ENCODE measurements around the gene PILRA.
"Not testable (repeated sequence)": the region's sequence is repeated elsewhere in the genome, so short reads cannot be mapped to it uniquely, and the experiment has no call there.

Gene PILRA

DNA sequence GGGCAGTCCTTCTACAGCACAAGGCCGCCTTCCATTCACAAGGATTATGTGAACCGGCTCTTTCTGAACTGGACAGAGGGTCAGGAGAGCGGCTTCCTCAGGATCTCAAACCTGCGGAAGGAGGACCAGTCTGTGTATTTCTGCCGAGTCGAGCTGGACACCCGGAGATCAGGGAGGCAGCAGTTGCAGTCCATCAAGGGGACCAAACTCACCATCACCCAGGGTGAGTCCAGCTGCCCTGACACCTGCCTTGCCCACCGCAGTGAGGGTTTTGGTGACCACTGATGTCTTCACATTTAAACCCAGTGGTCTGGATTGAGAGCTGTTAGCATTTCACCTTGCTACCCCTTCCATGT is 14.5 kb upstream of the PILRA start:
- no peaks in the 10 kb centered on the region for H3K9me3 ChIP-seq (ENCODE audit: control insufficient read depth, low read length)
- H3K36me3 ChIP-seq (ENCODE audit: control insufficient read depth, insufficient read depth, low read length, severe bottlenecking): peaks cover 93% of the 10 kb centered on the region
- no peaks in the 10 kb centered on the region for H3K27me3 ChIP-seq (replicated peaks; ENCODE audit: control insufficient read depth, insufficient read depth, low read length)
- no peak overlapping the region for H3K4me3 ChIP-seq (ENCODE audit: low read length)
- no peak for DNase-seq (ENCODE audit: low read depth)
- no peaks in the 10 kb centered on the region for H3K4me1 ChIP-seq (ENCODE audit: control insufficient read depth, insufficient read depth, low read length)
- H3K9ac ChIP-seq (ENCODE audit: low read length): no peak overlapping the region

DNA sequence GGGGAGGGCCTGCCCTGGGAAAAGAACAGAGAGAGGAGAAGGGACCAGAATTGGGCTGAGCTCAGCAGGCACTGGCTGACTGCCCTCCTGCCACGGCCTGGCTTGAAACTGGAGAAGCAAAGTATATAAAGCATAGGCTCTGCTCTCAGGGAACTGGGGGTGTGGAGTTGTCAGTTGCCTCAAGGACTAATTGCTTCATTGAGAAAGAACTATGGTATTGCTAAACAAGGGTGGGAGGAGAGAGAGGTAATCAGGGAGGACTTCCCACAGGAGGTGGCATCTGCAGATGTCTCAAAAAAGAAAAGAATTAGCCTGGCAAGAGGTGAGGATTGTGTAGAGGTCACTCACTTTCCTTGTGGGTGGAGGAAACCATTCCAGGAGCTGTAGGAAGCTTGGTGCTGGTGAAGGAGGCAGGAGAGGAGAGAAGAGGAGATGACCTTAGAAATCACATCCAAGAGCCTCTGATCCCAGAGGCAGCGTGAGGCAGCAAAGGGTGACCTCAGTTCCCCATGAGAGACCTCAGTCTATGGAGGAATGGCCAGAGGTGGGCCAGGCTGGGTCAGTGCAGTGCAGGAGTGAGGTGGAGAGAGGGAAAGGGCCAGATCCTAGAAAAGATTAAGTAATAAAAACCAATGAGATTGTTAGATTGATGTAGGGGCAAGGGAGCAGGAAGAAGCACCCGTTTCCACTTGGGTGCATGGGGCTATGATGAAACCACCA is 13.0 kb upstream of the PILRA start:
- no peak for DNase-seq (ENCODE audit: low read depth)
- no peak overlapping the region for H3K4me3 ChIP-seq (ENCODE audit: low read length)
- no peaks in the 10 kb centered on the region for H3K9me3 ChIP-seq (ENCODE audit: control insufficient read depth, low read length)
- peaks cover 4% of the 10 kb centered on the region for H3K4me1 ChIP-seq (ENCODE audit: control insufficient read depth, insufficient read depth, low read length)
- H3K9ac ChIP-seq (ENCODE audit: low read length): no peak overlapping the region
- H3K27me3 ChIP-seq (replicated peaks; ENCODE audit: control insufficient read depth, insufficient read depth, low read length): no peaks in the 10 kb centered on the region
- H3K36me3 ChIP-seq (ENCODE audit: control insufficient read depth, insufficient read depth, low read length, severe bottlenecking): peaks cover 85% of the 10 kb centered on the region

DNA sequence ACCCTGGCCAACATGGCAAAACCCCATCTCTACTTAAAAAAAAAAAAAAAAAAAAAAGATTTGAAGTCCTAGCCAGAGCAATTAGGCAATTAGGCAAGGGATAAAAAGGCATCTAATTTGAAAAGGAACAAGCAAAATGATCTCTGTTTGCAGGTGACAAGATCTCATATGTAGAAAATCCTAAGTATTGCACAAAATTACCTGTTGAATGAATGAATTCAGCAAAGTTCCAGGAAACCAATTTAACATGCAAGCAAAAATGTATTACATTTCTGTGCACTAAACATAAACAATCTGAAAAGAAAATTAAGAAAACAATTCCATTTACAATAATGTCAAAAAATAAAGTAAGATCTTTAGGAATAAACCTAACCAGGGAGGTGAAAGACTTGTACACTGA is 10.2 kb upstream of the PILRA start:
- Histone ChIP-seq H3K36me3 (ENCODE audit: control insufficient read depth, insufficient read depth, low read length, severe bottlenecking) (peaks cover 60% of the 10 kb centered on the region), H3K9me3 (ENCODE audit: control insufficient read depth, low read length) (no peaks in the 10 kb centered on the region), H3K27me3 (replicated peaks; ENCODE audit: control insufficient read depth, insufficient read depth, low read length) (no peaks in the 10 kb centered on the region), H3K9ac (ENCODE audit: low read length) (no peak overlapping the region), H3K4me1 (ENCODE audit: control insufficient read depth, insufficient read depth, low read length) (peaks cover 27% of the 10 kb centered on the region), H3K4me3 (ENCODE audit: low read length) (no peak overlapping the region)
- no peak for DNase-seq (ENCODE audit: low read depth)

DNA sequence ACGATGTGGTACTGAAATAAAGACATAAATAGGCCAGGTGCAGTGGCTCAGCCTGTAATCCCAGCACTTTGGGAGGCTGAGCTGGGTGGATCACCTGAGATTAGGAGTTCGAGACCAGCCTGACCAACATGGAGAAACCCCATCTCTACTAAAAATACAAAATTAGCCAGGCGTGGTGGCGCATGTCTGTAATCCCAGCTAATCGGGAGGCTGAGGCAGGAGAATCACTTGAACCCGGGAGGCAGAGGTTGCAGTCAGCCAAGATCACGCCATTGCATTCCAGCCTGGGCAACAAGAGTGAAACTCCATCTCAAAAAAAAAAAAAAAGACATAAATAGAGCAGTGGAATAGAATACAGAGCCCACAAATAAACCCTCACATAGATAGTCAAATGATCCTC is 9.5 kb upstream of the PILRA start:
- not testable (repeated sequence) for H3K9me3 ChIP-seq (ENCODE audit: control insufficient read depth, low read length); H3K4me3 ChIP-seq (ENCODE audit: low read length); H3K27me3 ChIP-seq (replicated peaks; ENCODE audit: control insufficient read depth, insufficient read depth, low read length); H3K9ac ChIP-seq (ENCODE audit: low read length); DNase-seq (ENCODE audit: low read depth)
- peaks cover 29% of the 10 kb centered on the region for H3K4me1 ChIP-seq (ENCODE audit: control insufficient read depth, insufficient read depth, low read length)
- peaks cover 53% of the 10 kb centered on the region for H3K36me3 ChIP-seq (ENCODE audit: control insufficient read depth, insufficient read depth, low read length, severe bottlenecking)

DNA sequence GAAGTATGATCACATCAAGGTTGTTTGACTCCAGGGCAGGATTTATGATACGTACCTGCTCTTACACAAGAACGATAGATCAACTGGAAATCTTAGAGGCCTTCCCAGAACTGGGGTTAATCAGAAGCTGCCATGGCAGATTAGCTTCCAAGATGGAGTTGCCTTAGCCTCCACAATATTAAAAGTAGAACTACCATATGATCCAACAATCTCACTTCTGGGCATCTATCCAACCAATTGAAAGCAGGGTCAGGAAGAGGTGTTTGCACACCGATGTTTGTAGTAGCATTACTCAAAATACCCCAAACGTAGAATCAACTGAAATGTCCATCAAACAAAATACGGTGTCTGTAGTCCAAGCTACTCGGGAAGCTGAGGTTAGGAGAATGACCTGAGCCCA is 8.8 kb upstream of the PILRA start:
- peaks cover 46% of the 10 kb centered on the region for H3K36me3 ChIP-seq (ENCODE audit: control insufficient read depth, insufficient read depth, low read length, severe bottlenecking)
- DNase-seq (ENCODE audit: low read depth): no peak
- H3K27me3 ChIP-seq (replicated peaks; ENCODE audit: control insufficient read depth, insufficient read depth, low read length): no peaks in the 10 kb centered on the region
- H3K4me3 ChIP-seq (ENCODE audit: low read length): no peak overlapping the region
- no peaks in the 10 kb centered on the region for H3K9me3 ChIP-seq (ENCODE audit: control insufficient read depth, low read length)
- peaks cover 29% of the 10 kb centered on the region for H3K4me1 ChIP-seq (ENCODE audit: control insufficient read depth, insufficient read depth, low read length)
- no peak overlapping the region for H3K9ac ChIP-seq (ENCODE audit: low read length)

DNA sequence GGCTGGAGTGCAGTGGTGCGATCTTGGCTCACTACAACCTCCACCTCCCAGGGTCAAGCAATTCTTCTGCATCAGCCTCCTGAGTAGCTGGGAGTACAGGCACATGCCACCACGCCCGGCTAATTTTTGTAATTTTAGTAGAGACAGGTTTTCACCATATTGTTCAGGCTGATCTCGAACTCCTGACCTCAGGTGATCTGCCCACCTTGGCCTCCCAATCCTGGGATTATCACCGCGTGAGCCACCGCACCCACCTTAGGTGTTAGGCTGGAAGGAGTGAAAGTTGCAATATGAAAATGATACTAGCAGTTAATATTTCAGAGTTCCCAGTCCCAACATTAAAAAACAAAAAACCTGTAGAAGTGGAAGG is 7.3 kb upstream of the PILRA start:
- not testable (repeated sequence) for DNase-seq (ENCODE audit: low read depth); H3K4me3 ChIP-seq (ENCODE audit: low read length); H3K9me3 ChIP-seq (ENCODE audit: control insufficient read depth, low read length); H3K27me3 ChIP-seq (replicated peaks; ENCODE audit: control insufficient read depth, insufficient read depth, low read length)
- Histone ChIP-seq H3K36me3 (ENCODE audit: control insufficient read depth, insufficient read depth, low read length, severe bottlenecking) (peaks cover 33% of the 10 kb centered on the region), H3K9ac (ENCODE audit: low read length) (peak overlapping the region; percentile 71), H3K4me1 (ENCODE audit: control insufficient read depth, insufficient read depth, low read length) (peaks cover 34% of the 10 kb centered on the region)

DNA sequence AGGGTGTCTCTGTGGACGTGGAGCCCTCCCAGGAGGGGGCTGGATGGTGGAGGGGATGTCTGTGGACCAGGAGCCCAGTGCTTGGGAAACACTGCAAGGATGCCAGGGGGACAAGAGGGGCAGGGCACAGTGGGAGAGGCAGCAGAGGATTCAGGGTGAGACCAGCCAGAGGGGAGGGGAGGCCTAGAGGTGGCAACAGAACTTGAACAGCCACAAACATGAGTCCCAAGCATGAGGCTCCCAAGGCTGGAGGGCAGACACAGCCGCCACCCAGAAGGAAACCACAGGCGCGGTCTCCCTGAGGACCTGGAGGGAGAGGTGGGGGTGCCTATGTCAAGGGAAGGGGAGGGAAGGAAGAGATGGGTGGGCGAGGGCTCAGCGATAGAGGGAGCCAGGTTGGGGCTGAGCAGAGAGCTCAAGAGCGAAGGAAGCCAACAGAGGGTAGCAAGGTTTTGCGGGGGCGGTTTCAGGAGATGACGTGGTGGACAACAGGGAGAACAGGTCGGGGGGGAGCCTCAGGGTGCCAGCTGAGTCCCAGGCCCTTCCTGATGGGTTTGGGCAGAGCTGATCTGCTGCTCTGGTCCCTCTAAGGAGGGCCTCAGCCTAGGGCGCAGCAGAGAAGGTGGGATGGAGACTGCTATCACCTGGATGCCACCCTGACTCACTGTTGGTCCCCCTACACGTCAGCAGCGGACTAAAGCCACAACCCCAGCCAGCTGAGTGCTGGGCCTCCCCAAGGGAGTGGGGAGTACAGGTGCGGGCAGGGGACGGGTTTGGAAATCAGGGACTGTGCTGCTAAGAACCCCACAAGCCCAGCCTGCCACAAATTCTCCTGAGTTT is 6.7 kb upstream of the PILRA start:
- Histone ChIP-seq H3K36me3 (ENCODE audit: control insufficient read depth, insufficient read depth, low read length, severe bottlenecking) (peaks cover 27% of the 10 kb centered on the region), H3K27me3 (replicated peaks; ENCODE audit: control insufficient read depth, insufficient read depth, low read length) (no peaks in the 10 kb centered on the region), H3K4me3 (ENCODE audit: low read length) (no peak overlapping the region), H3K9me3 (ENCODE audit: control insufficient read depth, low read length) (no peaks in the 10 kb centered on the region), H3K4me1 (ENCODE audit: control insufficient read depth, insufficient read depth, low read length) (peaks cover 35% of the 10 kb centered on the region), H3K9ac (ENCODE audit: low read length) (peak overlapping the region; percentile 71)
- DNase-seq (ENCODE audit: low read depth): no peak

DNA sequence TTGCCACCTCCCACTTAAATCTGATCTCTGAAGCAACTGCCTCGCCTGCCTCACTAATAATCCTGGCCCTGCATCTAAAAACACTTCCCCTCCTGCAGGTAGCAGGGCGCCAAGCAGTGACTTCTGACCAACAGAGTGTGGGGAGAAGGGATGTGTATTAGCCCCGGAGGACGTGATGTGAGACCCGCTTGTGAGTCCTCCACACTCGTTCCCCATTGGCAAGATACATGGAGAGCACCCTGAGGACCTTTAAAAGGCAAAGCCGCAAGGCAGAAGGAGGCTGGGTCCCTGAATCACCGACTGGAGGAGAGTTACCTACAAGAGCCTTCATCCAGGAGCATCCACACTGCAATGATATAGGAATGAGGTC is 6.1 kb upstream of the PILRA start:
- no peaks in the 10 kb centered on the region for H3K27me3 ChIP-seq (replicated peaks; ENCODE audit: control insufficient read depth, insufficient read depth, low read length)
- no peak for DNase-seq (ENCODE audit: low read depth)
- no peak overlapping the region for H3K9ac ChIP-seq (ENCODE audit: low read length)
- peaks cover 40% of the 10 kb centered on the region for H3K4me1 ChIP-seq (ENCODE audit: control insufficient read depth, insufficient read depth, low read length)
- H3K36me3 ChIP-seq (ENCODE audit: control insufficient read depth, insufficient read depth, low read length, severe bottlenecking): peaks cover 21% of the 10 kb centered on the region
- H3K4me3 ChIP-seq (ENCODE audit: low read length): no peak overlapping the region
- H3K9me3 ChIP-seq (ENCODE audit: control insufficient read depth, low read length): no peaks in the 10 kb centered on the region

DNA sequence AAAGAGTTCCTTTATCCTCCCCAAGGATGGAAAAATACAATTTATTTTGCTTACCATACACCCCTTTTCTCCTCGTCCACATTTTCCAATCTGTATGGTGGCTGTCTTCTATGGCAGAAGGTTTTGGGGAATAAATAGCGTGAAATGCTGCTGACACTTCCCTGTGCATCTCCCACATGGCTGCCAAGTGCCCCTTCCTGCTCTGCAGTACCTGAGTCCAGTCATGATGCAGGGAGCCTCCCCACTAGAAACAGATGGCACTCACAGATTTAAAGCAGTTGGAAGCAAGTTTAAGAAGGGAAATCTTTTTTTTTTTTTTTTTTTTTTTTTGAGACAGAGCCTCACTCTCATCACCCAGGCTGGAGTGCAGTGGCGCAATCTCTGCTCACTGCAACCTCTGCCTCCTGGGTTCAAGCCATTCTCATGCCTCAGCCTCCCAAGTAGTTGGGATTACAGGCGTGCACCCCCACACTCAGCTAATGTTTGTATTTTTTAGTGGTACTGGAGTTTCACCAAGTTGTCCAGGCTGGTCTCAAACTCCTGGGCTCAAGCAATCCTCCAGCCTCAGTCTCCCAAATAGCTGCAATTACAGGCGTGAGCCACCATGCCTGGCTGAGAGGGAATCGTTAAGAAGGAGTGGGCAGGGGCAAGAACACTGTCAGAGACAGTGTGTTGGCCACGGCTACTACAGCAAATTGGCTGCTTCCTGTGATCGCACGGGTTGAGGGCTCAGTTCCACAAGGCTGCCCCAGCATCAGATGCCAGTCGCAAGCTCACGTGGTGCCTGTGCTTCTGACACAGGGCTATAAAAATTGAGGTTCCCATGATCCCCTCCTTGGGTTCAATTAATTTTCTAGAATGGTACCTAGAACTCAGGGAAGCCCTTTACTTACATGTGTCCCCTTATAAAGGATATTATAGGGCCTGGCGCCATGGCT is 5.3 kb upstream of the PILRA start:
- Histone ChIP-seq H3K9ac (ENCODE audit: low read length) (no peak overlapping the region), H3K36me3 (ENCODE audit: control insufficient read depth, insufficient read depth, low read length, severe bottlenecking) (peaks cover 14% of the 10 kb centered on the region), H3K27me3 (replicated peaks; ENCODE audit: control insufficient read depth, insufficient read depth, low read length) (no peaks in the 10 kb centered on the region), H3K4me1 (ENCODE audit: control insufficient read depth, insufficient read depth, low read length) (peaks cover 47% of the 10 kb centered on the region), H3K4me3 (ENCODE audit: low read length) (no peak overlapping the region), H3K9me3 (ENCODE audit: control insufficient read depth, low read length) (no peaks in the 10 kb centered on the region)
- DNase-seq (ENCODE audit: low read depth): no peak

DNA sequence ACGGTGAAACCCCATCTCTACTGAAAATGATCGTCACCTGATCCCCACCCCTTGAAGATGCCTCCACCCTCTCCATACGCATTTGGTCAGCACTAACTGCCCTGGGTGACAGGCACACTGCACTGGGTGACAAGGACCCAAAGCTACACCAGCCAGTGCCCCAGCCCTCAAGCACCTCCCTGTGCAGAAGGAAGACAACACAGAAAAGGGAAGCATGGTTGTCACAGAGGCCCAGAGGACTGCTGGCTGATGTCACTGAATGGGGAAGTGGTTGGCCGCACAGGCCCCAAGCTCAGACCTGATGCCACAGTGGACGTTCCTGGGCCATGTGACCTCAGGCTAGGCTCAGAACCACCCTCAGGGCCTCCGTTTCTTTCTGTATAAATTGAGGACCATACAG is 4.2 kb upstream of the PILRA start:
- H3K27me3 ChIP-seq (replicated peaks; ENCODE audit: control insufficient read depth, insufficient read depth, low read length): no peaks in the 10 kb centered on the region
- H3K36me3 ChIP-seq (ENCODE audit: control insufficient read depth, insufficient read depth, low read length, severe bottlenecking): peaks cover 4% of the 10 kb centered on the region
- DNase-seq (ENCODE audit: low read depth): no peak
- peaks cover 56% of the 10 kb centered on the region for H3K4me1 ChIP-seq (ENCODE audit: control insufficient read depth, insufficient read depth, low read length)
- H3K4me3 ChIP-seq (ENCODE audit: low read length): no peak overlapping the region
- H3K9me3 ChIP-seq (ENCODE audit: control insufficient read depth, low read length): no peaks in the 10 kb centered on the region
- no peak overlapping the region for H3K9ac ChIP-seq (ENCODE audit: low read length)

DNA sequence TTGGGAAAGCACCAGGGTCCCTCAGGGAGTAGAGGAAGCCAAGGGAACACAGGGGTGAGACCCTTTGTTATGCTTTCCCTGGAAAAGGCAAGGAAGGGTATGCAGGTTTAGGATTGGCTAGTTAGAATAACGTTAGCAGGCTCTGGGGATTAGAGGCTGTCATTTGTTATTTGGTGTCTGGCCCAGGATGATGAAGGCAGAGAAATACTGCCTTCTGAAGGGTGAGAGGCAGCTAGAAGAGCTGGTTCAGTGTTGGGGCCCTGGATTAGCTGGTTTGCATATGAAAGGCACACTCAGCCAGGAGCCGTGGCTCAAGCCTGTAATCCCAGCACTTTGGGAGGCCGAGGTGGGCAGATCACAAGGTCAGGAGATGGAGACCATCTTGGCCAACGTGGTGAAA is 3.0 kb upstream of the PILRA start:
- Histone ChIP-seq H3K9me3 (ENCODE audit: control insufficient read depth, low read length) (no peaks in the 10 kb centered on the region), H3K4me1 (ENCODE audit: control insufficient read depth, insufficient read depth, low read length) (peaks cover 52% of the 10 kb centered on the region), H3K36me3 (ENCODE audit: control insufficient read depth, insufficient read depth, low read length, severe bottlenecking) (no peaks in the 10 kb centered on the region), H3K27me3 (replicated peaks; ENCODE audit: control insufficient read depth, insufficient read depth, low read length) (no peaks in the 10 kb centered on the region), H3K9ac (ENCODE audit: low read length) (no peak overlapping the region), H3K4me3 (ENCODE audit: low read length) (no peak overlapping the region)
- no peak for DNase-seq (ENCODE audit: low read depth)
